ENCODE data around the gene FASTK.

The FASTK gene

DNA sequence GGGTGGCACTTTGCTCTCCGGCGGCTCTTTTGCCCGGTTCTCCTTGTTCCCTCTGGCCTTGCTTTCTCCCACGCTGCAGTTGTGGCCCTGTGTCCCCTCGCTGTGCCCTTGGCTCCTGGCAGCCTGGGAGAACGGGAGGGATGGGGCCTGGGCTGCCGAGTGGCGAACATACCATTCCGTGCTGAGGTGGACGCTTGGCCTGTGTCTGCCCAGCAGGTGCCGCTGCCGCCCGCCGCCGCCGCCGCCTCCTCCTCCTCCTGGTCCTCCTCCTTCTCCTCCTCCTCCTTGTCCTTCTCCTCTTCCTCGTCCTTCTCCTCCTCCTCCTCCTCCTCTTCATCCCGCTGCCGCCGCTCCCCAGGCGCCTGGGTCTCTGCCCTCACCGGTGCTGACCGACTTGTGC, 41.7 kb upstream of the FASTK start:
- TF ChIP-seq, protein P1, sequence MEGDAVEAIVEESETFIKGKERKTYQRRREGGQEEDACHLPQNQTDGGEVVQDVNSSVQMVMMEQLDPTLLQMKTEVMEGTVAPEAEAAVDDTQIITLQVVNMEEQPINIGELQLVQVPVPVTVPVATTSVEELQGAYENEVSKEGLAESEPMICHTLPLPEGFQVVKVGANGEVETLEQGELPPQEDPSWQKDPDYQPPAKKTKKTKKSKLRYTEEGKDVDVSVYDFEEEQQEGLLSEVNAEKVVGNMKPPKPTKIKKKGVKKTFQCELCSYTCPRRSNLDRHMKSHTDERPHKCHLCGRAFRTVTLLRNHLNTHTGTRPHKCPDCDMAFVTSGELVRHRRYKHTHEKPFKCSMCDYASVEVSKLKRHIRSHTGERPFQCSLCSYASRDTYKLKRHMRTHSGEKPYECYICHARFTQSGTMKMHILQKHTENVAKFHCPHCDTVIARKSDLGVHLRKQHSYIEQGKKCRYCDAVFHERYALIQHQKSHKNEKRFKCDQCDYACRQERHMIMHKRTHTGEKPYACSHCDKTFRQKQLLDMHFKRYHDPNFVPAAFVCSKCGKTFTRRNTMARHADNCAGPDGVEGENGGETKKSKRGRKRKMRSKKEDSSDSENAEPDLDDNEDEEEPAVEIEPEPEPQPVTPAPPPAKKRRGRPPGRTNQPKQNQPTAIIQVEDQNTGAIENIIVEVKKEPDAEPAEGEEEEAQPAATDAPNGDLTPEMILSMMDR (IDR thresholded peaks at IDR 0.05) = no peak

- TF ChIP-seq, protein P1 (IDR thresholded peaks at IDR 0.05) = no peak
Measured at GRCh38 chr7:151121380-151122170, 41.0 kb upstream of the FASTK start.

GRCh38 chr7:151120896-151121295, 40.3 kb upstream of the FASTK start:
- TF ChIP-seq, protein P1 (IDR thresholded peaks at IDR 0.05) = no peak

GRCh38 chr7:151119902-151120301, 39.3 kb upstream of the FASTK start:
- TF ChIP-seq, protein P1 (IDR thresholded peaks at IDR 0.05) = no peak

- TF ChIP-seq, protein P1 (IDR thresholded peaks at IDR 0.05) = no peak
Measured at GRCh38 chr7:151119055-151119415, 38.4 kb upstream of the FASTK start.

DNA sequence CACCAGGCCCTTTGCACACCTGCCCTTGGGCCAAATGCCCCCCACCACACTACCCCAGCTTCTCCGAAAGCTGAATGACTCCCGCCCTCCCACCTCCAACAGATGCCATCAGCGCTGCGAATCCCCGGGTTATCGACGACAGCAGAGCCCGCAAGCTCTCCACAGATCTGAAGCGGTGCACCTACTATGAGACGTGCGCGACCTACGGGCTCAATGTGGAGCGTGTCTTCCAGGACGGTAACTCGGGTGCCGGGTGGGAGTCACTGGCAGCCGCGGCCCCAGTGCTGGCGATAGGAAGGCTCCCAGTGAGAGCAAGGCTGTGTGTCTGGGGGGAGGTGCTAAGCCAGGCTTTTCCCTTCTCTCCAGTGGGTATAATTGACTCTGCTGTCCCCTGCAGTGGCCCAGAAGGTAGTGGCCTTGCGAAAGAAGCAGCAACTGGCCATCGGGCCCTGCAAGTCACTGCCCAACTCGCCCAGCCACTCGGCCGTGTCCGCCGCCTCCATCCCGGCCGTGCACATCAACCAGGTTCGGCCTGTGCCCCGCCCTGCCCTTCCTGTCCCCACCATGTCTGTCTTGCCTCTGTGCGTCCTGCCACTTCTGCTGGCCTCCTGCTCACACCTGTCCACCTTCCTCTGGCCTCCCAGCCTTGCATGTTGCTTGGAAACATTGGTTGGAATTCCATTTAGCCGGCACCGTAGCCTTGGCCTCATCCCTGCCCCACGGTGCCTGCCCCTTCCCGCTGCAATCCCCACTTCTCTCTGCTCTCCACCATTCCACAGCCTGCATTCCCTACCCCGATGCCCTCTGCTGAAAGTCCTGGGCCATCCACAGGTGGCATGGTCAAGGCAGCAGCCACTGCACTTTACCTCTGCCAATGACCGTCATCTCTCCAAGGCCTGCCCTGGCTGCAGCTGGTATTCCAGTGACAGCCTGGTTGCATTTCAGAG, 37.8 kb upstream of the FASTK start:
- TF ChIP-seq, protein P1 (IDR thresholded peaks at IDR 0.05) = no peak

DNA sequence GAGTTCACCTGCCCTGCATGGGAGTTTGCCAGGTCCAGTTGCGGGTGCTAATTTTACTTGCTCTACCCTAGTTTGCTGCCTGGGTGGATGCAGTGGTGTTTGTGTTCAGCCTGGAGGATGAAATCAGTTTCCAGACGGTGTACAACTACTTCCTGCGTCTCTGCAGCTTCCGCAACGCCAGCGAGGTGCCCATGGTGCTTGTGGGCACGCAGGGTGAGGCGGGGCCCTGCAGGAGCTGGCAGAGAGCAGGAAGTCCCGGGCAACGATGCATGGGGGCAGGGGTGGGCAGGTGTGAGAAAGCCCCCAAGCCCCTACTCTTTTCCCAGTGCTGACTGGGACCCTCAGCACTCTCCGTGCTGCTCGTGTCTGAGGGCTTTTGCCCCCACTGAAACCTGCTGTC, 37.0 kb upstream of the FASTK start:
- TF ChIP-seq, protein P1 (IDR thresholded peaks at IDR 0.05) = no peak
